HepG2 (cell line): Measurements from ENCODE around the gene HAPLN2. TPM values are rescaled to one million over a fixed set of nuclear protein-coding genes. Genes with fewer than 3 reads are reported as not detected.

Source experiments
- CEBPB ChIP-seq: IDR thresholded peaks from 2 replicates; pipeline ENCODE4 v1.6.1; 2011; ENCODE audit warnings: low read depth, low read length, improper control_type of control experiment, borderline replicate concordance
- CERS6 ChIP-seq: sonication (generic); formaldehyde crosslinking; IDR thresholded peaks from 2 replicates; pipeline ENCODE4 v1.5.0; 2020; ENCODE audit warnings: missing genetic modification reagents
- ETV5 ChIP-seq: IDR thresholded peaks from 2 replicates; pipeline ENCODE4 v1.6.1; 2018; ENCODE audit warnings: missing biosample characterization, missing genetic modification reagents, inconsistent platforms, borderline replicate concordance
- FOXK2 ChIP-seq: fragments of 450-650 bp; IDR thresholded peaks from 2 replicates; pipeline ENCODE4 v1.6.1; 2016
- HNRNPL ChIP-seq: fragments of 200-400 bp; formaldehyde crosslinking; IDR thresholded peaks from 2 replicates; pipeline ENCODE4 v1.6.1; 2017; ENCODE audit warnings: mild to moderate bottlenecking, low read depth, low read length
- JARID2 ChIP-seq: sonication (generic); formaldehyde crosslinking; IDR thresholded peaks from 2 replicates; pipeline ENCODE4 v1.8.1; 2023; ENCODE audit warnings: missing genetic modification reagents, inconsistent platforms; ENCODE audit not compliant: insufficient replicate concordance
- NCOA5 ChIP-seq: sonication (generic); formaldehyde crosslinking; IDR thresholded peaks from 2 replicates; pipeline ENCODE4 v1.4.0; 2020; ENCODE audit warnings: missing genetic modification reagents
- PAX8 ChIP-seq: sonication (generic); formaldehyde crosslinking; IDR thresholded peaks from 2 replicates; pipeline ENCODE4 v1.8.0; 2022; ENCODE audit warnings: mild to moderate bottlenecking, missing genetic modification reagents, borderline replicate concordance
- PCBP2 ChIP-seq: fragments of 200-400 bp; formaldehyde crosslinking; optimal IDR thresholded peaks from 2 replicates; pipeline ENCODE3; 2018; ENCODE audit warnings: low read length, low read depth; ENCODE audit not compliant: poor library complexity, severe bottlenecking
- RBM39 ChIP-seq: fragments of 200-400 bp; formaldehyde crosslinking; IDR thresholded peaks from one replicate; pipeline ENCODE4 v1.6.1; 2018; ENCODE audit warnings: antibody characterized with exemption, mild to moderate bottlenecking, low read depth, low read length; ENCODE audit not compliant: poor library complexity, severe bottlenecking
- SETDB1 ChIP-seq: sonication (generic); formaldehyde crosslinking; IDR thresholded peaks from 2 replicates; pipeline ENCODE4 v1.5.1; 2020; ENCODE audit warnings: missing genetic modification reagents, mild to moderate bottlenecking, borderline replicate concordance
- SP1 ChIP-seq, 2 experiments: fragments of 450-650 bp in 1 of 2; sonication (generic) in 1 of 2; formaldehyde crosslinking in 1 of 2; IDR thresholded peaks; 2 replicates each; pipeline versions ENCODE4 v1.4.0 to v1.6.1; 2016 to 2020; ENCODE audit warnings: missing genetic modification reagents in 1 of 2
- SRSF1 ChIP-seq: fragments of 200-400 bp; formaldehyde crosslinking; optimal IDR thresholded peaks from 2 replicates; pipeline ENCODE3; 2017; ENCODE audit warnings: mild to moderate bottlenecking, low read depth, low read length, moderate library complexity
- TEF ChIP-seq: sonication (generic); formaldehyde crosslinking; IDR thresholded peaks from 2 replicates; pipeline ENCODE4 v1.5.0; 2020; ENCODE audit warnings: missing genetic modification reagents
- YEATS2 ChIP-seq: sonication (generic); formaldehyde crosslinking; IDR thresholded peaks from 2 replicates; pipeline ENCODE4 v1.4.0; 2020; ENCODE audit warnings: missing genetic modification reagents, borderline replicate concordance
- ZBED4 ChIP-seq: sonication (generic); formaldehyde crosslinking; IDR thresholded peaks from 2 replicates; pipeline ENCODE4 v1.4.0; 2020; ENCODE audit warnings: missing genetic modification reagents, borderline replicate concordance
- ZFX ChIP-seq: sonication (generic); formaldehyde crosslinking; IDR thresholded peaks from 2 replicates; pipeline ENCODE4 v1.4.0; 2020; ENCODE audit warnings: mild to moderate bottlenecking, low read depth, missing genetic modification reagents, moderate library complexity
- ZNF263 ChIP-seq: sonication (generic); formaldehyde crosslinking; IDR thresholded peaks from 2 replicates; pipeline ENCODE4 v1.4.0; 2020; ENCODE audit warnings: missing genetic modification reagents
- ZNF335 ChIP-seq: sonication (generic); formaldehyde crosslinking; IDR thresholded peaks from 2 replicates; pipeline ENCODE4 v1.4.0; 2020; ENCODE audit warnings: missing genetic modification reagents
- ZNF33B ChIP-seq: sonication (generic); formaldehyde crosslinking; IDR thresholded peaks from 2 replicates; pipeline ENCODE4 v1.5.1; 2020; ENCODE audit warnings: mild to moderate bottlenecking, missing genetic modification reagents
- ZXDC ChIP-seq: sonication (generic); formaldehyde crosslinking; IDR thresholded peaks from 2 replicates; pipeline ENCODE4 v1.5.0; 2020; ENCODE audit warnings: mild to moderate bottlenecking, missing genetic modification reagents
- polyA plus RNA-seq, 8 experiments: library from polyadenylated mRNA; depleted of rRNA in 3 of 8; stranded (reverse) in 7 of 8; unstranded in 1 of 8; fragments of >200 nt; fragmentation: Illumina TruSeq in 4 of 8; extraction: Trizol in 4 of 8; gene quantifications; 2 replicates each; pipeline versions ENCODE4 v1.2.1 to v1.2.3, GENCODE V29; 2011 to 2016; ENCODE audit warnings: low read depth in 4 of 8, missing spikeins in 1 of 8, mixed read lengths in 1 of 8; ENCODE audit not compliant: insufficient read depth in 1 of 8
- total RNA-seq, 5 experiments: library from RNA; depleted of rRNA; stranded (reverse); fragments of >200 nt; fragmentation: Illumina TruSeq; extraction: Trizol; gene quantifications; 2 replicates each; pipeline ENCODE4 v1.2.3, GENCODE V29; 2016; ENCODE audit warnings: low read depth in 1 of 5

The HAPLN2 gene
- total and polyA plus RNA-seq, 2 of the 13 experiments (the other 11 are each of a cell fraction or from before 2014, with no cell fraction given): not detected

GRCh38 chr1:156591432-156592157 is 27.6 kb upstream of the HAPLN2 start, which contains the start of gene NAXE (continued):
- TF ChIP-seq ZBED4 (CRISPR knock-in tag): peak; percentile 96
- 0 out of 2 replicates have a peak, but pooled peaks have one; percentile 18 for TF ChIP-seq NCOA5 (CRISPR knock-in tag)
- peak; percentile 89 for TF ChIP-seq ZFX
- TF ChIP-seq ZNF263 (CRISPR knock-in tag): 0 out of 2 replicates have a peak, but pooled peaks have one; percentile 12
- no peak for TF ChIP-seq RBM39
- TF ChIP-seq ETV5 (CRISPR knock-in tag): peak; percentile 72; the same call in 1 of the 2 replicates
- peak; percentile 51; the same call in 1 of the 2 replicates for TF ChIP-seq ZNF33B (CRISPR knock-in tag)
- TF ChIP-seq FOXK2: no peak
- no peak for TF ChIP-seq JARID2
- no peak for TF ChIP-seq CERS6 (CRISPR knock-in tag)
- no peak for TF ChIP-seq SP1 (IDR thresholded peaks at IDR 0.05)
- TF ChIP-seq SP1 (CRISPR knock-in tag; IDR thresholded peaks at IDR 0.05): 0 out of 2 replicates have a peak, but pooled peaks have one; percentile 9
- no peak for TF ChIP-seq ZXDC (CRISPR knock-in tag)
- no peak for TF ChIP-seq CEBPB
- TF ChIP-seq PCBP2: no peak
- TF ChIP-seq SETDB1 (CRISPR knock-in tag): no peak
- no peak for TF ChIP-seq ZNF335 (CRISPR knock-in tag)
- peak; percentile 61; the same call in 1 of the 2 replicates for TF ChIP-seq YEATS2
- no peak for TF ChIP-seq TEF (CRISPR knock-in tag)
- no peak for TF ChIP-seq PAX8
- TF ChIP-seq HNRNPL: no peak
- peak; percentile 8 for TF ChIP-seq SRSF1
